ENCODE results near the gene GCSAM.
A peak's percentile ranks its signal among the peaks of the same experiment; 100 is the strongest.

The GCSAM gene

DNA sequence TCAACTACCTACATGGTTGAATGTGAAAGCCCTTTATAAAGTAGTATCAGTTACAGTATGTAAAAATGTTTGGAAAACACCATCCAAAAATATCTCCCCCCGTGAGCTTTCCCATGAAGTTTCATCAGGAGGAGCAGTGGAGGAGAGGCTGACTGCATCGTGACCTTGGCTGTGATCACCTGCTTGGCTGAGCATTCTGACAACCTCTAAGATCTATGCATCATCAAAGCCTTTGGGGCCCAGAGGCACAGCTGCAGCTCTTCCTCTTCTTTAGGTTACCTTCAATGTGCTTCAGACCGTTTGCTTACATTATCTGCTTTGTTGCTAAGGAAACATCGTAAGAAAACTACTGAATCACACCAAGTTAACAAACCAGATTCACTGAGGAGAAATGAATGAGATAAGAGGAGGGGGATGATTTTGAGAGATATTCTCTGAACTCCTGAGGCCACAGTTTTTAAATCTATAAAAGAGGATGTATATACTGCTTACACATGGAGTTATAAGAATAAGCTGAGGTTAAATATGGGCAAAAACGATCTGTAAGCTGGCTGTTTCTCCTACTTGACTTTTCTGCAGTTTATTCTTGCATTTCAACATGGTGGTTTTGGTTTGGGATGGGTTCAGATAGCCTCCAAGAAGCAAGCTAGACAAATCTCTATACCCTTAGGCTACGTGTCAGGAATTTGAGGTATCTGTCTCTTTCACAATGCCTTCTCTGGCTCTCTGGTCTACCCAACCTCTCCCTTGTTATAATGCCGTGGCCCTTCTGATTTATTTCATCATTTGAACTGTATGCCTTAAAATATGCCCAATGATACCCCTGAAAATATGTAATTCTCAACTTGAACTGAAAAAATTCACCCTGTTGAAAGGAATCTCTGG, 4.0 kb downstream of the GCSAM start:
- DNase-seq, result peak; percentile 72

DNA sequence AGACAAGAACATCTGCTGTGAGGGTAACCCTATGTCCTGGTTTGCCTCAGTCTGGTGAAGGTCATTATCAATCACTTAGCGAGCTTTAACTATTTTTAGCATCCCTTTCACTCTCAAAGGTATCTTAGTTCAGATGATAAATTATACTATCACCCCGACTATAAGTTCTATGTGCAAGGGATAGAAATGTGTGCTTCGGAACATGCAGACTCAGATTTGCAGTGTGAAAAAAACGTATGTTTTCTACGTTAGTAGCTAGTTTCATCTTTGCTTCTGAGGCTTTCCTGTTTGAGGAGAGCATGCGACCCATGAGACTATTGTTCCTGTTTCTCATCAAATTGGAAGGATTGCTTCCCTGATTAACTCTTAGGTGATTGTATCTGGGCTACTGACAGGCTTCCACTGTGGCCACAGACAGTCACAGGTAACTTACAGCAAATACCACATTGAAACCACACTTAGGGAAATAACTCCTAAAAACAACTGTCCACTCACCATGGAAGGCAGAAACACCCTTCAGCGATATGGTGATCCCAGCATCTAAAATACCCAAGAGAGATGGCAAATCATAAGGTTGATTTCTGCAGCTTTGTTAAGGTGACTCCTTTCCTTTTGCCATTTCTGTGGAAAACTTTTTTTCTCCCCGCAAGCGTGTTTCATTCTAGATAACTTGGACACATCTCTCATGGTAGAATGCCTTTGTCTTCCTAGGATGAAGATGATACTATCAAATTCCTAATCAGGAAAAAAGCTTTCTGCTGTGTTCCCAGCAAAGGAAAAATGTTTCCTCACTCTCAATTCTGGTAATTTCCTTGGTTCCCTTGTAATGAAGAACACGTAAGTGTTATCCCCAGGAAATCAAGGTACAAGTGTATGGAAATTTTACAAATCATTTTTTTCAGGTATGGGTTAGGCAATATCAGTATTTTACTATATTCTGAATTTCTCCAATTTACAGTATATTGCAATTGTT, 5.2 kb downstream of the GCSAM start:
- DNase-seq, result no peak

DNA sequence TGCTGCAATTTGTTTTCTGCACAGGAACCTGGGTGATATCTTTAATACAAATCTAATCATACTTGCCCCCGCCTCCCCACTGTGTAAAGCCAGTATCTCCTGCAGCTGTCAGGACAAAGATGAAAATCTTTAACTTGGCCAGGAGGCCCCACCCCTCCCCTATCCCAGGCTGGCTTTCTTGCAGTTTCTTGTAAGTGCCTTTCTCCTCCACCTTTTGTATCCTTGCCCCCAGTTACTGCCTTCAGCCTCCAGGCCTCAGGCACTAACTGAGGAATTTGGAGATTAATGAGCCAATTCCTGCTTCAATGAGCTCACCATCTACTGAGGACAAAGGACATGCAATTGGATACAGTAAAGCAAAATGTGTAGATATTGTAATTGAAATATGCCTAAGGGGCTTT, 6.5 kb downstream of the GCSAM start:
- peak; percentile 63 for DNase-seq

DNA sequence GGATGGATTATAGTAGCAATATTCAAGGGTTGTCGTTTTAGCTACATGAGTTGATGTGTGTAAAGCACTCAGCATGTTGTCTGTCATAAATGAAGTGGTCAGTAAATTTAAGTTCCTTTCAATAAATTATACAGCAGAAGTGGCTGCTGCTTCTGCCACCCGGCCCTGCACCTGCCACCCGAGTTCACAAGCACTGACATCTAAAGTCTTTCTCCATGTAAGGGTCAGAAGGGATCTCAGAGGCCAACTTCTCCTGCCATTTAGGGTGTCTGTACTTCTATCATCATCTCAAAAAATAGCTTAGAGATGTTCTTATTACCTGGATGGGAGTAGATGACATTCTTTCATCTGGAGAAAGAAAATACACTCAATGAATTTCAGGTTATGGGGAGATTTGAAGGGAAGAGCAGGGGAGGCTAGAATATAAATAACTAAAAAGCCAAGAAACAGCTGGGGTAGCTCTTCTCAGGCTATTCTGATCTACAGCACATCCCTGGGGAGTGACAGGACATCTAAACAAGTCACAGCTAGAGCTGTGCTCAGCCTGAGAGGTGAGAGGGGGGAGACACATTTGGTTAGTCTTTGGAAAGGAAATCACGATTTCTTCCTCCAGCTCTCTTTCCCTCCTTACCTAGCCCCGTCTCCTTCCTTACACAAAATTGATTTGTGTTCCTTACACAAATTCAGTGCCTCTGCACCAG, 8.0 kb downstream of the GCSAM start:
- DNase-seq, result peak; percentile 64

DNA sequence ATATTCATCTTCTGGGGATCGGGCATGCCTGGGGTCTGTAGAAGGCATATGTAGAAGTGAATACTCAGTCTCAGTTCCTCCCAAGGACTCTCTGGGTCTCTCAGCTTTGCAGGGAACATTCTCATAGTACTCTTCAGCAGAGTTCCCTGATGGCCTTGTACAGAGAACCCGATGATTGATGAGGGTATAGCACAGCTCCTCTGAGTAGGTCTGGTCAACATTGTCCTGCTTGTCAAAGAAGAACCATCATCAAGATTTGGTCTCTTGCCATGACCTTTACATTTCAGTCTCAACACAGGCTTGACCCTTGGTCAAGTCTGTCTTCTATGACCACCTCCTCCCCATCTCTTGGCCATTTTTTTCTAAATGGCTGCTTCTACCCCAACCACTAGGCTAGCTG, 9.5 kb downstream of the GCSAM start:
- DNase-seq, result no peak

DNA sequence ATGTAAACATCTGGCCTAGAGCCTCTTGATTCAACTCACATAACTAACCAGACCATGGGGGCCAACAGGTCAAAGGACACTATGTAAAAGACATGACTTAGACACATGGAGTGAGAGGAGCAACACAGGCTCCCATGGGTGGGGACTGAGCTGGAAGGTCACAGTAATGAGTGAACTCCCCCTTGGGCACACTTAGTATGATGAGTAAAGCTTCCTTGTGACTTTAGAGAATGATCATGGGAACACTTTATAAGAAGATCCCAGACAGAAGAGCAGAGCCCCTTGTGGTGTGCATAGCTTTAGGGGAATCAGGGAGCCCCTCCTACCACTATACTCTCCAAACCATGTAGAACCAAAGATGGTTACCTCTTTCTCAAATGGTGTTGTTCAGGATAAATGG, 10.2 kb downstream of the GCSAM start:
- DNase-seq, result no peak

DNA sequence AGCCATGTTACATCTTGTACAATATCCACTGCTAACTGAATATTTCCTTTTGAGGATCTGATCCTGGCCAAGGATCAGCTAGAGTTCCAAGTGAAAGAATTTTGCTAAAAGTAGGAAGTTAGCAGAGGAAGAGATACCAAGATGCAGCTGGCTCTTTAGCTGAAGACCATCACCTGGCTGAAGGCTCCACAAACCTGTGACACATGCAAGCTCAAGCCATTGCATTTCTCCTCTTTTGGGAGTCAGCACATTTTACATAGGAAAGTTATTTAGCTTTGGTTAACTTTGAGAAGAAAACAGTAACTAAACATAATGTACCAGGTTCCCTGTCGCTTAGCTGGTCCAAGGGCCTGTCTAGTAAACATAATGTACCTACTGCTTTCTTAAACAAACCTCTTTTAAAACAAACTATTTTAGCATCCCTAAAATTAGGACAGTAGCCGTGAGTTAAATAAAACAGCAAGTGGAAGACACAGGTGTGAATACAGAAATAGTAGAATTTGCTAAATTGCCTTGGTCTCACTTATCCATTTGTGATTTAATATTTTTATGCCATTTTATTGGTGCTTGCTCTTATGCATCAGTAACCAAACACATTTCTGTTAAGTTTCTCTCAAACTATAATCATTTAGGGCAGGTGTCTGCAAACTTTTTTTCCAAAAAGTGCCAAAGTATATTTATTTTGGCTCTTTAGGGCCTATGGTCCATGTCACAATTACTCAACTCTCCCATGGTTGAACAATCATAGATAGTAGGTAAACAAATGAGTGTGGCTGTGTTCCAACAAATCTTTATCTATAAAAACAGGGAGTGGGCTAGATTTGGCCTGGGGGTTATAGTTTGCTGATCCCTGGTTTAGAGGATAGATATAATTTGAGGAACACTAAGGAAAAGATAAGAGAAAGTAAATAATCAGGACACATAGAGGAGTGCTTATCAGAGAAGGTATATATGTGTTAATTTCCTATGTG, 11.2 kb downstream of the GCSAM start:
- no peak for DNase-seq

DNA sequence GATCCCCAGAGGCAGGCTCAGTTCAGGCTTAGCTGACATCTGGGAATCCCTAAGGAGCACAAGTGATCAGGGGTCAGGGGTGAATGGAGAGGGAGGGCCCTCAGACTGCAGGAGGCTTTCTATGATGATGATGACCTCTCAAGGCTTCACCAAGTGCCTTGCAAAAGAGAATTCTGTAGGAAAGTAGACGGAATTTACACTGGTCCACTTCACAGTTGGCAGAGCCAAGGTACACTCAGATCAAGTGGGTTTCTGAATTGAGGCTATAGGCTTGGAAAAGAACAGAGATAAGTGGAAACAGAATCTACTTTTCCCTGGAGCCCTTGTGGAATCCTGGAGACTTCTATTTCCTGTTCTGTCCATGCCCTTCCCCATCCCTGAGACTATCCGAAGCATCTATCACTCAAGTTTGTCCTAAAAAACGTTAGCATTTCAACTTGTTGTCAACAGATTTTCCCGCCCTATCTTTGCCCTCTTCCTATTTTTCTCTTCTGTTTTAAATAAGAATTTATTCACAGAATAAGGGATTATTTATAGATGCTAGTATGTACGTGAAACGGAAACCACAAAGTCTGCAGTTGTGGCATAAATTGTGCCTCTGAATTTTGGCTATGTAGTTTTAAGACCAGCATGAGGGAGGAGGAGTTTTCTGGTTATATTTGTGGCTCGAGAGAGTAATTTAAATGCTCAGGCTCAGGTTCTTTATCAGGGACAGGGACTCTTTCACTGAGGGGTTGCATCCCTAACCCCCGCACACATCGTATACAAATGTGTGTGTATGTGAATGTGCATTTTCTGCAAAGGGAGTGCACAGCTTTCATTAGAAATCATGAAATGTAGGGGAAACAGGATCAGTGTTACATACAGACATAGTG, 12.8 kb downstream of the GCSAM start:
- no peak for DNase-seq

DNA sequence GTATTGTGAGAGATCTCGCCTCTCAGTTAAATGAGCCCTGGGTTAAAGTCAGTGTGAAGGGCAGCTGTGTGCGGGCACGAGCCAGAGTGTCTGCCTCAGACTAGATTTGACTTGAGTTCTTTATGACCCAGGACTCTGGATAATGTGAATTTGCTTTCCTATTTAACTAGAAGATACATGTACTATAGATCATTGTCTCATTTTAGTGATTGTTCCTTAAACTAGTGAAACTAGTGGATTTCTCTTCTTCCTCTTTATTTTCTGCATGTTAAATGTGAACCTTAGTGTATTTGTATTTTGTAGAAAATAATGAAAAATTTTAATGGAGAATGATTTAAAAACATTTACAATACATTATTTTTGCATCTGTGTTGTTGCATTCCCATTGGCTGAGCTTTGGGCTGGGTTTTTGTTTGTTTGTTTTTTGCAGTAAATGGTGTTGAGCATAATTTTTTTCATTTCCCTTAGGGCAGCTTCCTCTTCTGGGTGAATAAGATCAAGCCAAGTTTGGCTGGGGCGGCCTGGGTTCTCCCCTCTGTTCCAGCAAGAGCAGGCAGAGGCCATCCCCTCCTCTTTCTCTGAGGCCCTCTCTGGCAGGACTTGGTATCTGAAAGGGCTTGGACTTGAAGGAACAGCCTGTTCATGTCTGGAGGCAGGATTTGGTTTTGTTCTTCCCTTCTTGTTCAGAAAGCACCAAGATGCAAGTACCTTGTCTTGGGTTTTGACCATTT, 15.0 kb downstream of the GCSAM start:
- DNase-seq, result no peak

DNA sequence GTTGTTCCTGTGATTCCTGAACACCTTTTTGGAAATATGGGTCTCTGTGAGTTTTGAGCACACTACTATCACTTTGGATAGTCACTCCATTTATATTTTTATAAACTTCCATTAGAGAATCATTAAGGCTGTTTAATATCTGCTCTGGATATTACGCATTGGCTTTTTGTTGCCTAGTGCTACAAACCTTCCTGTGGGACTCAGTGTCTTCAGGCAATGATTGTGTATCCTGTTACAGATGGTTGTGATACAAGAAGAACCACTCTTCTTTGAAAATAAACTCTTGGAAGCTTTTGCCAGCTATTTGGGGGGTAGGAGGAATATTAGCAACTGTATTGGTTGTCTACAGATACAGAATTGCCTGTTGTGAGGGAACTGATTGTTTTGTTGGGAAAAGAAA, 15.6 kb downstream of the GCSAM start:
- DNase-seq, result no peak

DNA sequence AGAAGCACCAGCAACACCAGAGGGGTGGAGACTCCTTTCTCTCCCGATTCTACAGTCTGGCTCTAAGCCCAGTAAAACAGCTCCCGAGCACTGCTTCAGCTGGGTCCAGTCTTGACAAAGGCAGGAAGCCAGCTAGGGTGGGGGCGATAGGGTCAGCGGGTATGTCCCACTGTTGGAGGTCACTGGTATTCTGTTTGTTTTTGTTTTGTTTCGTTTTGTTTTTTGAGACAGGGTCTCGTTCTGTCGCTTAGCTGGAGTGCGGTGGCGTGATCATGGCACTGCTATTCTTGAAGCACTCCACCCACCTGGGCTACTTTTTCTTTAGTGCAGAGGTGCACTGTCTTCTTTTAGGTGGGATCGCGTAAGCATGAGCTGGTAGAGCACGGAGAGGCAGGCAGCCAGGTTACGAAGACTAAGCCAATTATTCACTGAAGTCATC, 16.3 kb downstream of the GCSAM start:
- no peak for DNase-seq

DNA sequence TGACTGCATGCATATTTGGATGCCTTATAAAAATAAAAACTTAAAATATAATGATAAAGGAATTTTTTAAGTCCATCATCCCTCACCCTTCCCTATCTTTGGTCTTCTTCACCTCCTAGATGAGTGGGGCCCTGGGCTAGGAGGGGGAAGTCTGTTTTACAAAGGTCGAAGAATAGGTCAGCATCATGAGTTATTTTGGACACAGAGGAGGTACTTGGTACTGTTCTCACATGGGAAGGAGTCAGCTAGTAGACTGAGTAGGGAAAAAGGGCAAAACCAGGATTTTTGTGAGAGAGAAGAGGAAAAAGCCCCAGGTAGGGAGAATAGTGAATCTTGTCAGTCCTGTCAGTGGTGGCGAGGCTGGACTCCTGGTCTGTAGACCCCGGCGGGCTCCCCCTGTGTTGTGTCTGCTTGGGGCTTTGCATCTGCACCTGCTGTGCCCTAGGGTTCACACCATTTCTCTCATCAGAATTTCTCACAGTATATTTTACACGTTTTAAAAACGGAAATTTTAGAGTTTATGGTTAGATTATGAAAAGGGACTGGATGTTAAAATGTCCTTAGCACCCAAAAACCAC, 17.2 kb downstream of the GCSAM start:
- no peak for DNase-seq

DNA sequence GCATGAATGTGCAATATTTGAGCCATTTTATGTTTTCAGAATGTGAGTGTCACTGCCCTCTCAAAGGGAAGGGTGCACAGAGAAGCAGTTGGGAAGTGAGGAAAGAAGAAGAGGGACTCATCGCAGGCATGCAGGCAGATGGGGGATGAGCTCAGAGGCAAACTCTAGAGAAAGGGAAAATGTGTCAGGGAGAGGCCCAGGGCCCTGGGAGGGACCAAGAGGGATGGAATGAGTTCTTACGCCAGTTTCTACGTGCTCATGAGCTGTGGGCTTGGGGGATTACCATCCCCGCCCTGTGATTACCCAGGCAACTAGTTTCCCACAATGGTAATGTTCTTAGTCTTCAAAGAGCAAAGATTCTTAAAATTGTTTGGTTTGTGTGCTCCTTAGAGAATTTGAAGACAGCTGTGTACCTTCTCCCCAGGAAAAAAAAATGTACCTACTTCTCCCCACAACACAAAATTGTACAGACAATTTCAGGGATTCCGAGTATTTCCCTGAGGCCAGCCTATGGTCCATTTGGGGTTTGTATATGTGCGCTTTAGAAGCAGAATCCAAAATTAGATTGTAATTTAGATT, 17.8 kb downstream of the GCSAM start:
- DNase-seq, result no peak

DNA sequence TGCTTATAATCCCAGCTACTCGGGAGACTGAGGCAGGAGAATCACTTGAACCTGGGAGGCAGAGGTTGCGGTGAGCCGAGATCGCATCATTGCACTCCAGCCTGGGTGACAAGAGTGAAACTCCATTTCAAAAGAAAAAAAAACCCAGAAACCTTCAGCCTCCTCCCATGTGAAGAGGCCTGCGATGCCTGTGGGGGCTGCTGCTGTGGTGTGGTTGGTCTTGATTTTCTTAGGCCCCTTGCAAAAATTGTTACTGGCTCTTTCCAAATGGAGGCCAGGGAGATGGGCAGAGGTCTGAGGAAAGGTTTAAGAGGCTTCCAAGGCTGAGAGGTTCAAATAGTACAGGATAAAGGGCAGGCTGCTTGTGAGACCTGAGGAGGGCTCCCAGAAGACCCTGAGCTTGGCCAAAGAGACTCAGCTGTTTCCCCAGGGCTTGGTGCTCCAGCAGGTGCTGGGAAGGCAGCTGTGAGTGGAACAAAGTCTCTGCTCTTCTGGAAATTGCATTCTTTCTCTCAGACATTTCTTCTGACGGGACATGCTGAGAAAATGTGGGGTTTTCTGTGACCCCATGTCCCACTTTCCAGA, 18.4 kb downstream of the GCSAM start:
- no peak for DNase-seq

DNA sequence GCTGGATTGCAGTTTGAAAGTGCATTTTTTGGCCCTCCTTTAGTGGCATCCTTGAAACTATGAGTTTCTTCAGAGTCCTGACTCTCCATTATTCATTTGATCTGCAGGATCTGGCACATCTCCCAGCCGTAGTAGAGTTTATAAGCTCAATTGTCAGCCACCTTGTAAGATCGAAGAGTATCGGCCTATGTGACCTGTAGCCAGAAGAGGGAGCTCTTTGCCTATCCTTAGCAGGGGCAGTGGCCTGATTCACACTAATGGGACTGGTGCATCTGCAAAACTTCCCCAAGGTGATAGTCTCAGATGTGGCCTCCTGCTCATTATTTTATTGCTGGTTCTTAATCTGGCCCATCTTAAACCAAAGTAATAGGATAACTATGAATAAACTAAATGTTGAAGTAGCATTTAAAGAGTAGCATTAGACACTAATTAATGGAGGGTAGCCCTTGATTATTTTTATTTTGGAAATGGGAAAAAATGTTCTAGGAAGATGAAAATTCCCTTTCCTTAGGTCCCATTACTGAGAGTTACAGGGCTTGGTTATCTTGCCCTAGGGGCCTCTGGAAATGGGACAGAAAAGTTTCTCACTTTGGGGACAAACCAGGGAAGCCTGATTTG, 21.2 kb downstream of the GCSAM start:
- peak; percentile 84 for DNase-seq

DNA sequence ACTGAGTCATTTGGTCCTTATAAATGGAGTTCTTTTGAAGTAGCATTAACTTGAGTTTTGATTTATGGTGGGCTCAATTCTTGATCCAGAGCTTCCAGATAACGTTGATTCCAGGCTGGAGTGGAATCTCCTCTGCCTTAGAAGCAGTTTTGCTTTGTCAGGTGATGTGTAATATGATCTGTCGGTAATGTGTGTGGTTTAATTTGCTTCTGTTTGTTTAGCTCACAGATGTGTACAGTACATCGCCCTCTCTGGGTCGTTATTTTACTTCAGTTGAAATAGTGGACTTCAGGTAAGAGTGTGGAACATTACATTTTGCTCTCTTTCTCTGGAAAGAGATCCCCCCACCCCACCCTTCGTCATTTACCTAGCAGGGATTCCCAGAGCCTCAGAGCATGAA, 23.7 kb downstream of the GCSAM start:
- no peak for DNase-seq

DNA sequence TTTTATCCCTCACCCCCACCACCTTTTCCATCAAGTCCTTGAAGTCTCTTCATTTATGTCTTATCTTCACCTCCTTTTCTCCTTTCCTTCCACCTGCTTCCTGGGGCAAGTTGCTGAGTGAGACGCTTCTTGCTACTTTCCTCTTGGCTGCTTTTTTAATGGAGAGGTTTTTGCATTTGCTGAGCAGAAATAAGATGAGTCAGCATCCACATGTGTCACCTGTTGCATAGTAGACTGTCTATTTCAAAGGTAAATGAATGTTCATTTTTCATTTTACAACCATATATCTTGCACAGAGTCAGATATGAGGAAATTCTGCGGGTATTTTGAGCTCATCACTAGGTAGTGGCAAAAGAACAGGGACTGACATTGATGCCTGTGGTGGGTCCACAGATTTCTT, 28.3 kb downstream of the GCSAM start:
- DNase-seq, result no peak

DNA sequence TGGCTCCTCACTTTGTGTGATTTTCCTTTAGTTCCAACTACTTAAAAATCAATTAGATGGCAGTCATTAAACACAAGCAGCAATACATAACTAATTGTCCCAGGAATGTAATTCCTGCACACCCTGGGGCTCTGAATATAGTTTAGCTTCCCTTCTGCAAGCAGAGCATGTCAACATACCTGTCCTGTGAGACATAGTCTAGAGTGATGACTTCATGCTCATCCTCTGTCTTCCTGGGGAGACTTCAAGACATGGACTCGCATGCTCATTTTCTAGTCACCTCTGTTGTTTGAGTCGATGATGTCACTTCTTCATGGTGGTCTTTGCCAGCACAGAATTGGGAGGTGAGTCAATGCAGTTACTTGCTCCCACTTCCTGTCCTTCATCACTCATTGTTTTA, 31.1 kb downstream of the GCSAM start:
- no peak for DNase-seq

DNA sequence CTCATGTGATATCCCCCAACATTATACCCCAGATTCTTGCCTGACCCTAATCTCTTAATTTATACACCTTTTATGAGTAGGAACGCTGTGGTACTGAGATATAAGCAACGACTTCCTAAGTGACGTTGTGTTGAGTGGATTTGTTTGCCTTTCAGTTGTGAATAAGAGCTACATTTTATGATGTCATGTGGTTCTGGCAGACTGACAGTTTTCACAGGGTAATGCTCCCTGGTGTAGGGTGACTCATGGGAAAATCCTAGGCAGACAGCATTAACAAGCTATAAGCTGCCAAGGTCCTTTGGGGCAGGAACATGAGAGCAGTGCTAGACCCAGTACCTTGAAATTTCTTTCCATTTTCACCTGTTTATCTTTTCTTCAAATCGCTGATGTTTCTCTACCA, 35.7 kb downstream of the GCSAM start:
- DNase-seq, result no peak

Data from eye (tissue), 1 donor.